Fibroblast of lung (primary cell): ENCODE measurements around the gene TAPBPL. TPM values are rescaled to one million over a fixed set of nuclear protein-coding genes. Genes with fewer than 3 reads are reported as not detected.

ENCODE experiments used
- DNase-seq, 2 donors: peaks; one replicate each; pipeline versions ENCODE4 v3.0.0 to v3.0.0-alpha.2; 2010; ENCODE audit warnings: low read depth in 2 of 2
- H2AFZ ChIP-seq: 2 replicates; pipeline ENCODE4 v1.5.1; 2012; ENCODE audit warnings: low read length, control low read depth, inconsistent platforms
- H3K27ac ChIP-seq: 2 replicates; pipeline ENCODE4 v1.5.1; 2011; ENCODE audit warnings: low read length, control low read depth; ENCODE audit not compliant: insufficient read depth
- H3K27me3 ChIP-seq: 2 replicates; pipeline ENCODE4 v1.5.1; 2011; ENCODE audit warnings: mild to moderate bottlenecking, low read length; ENCODE audit not compliant: control insufficient read depth, insufficient read depth
- H3K36me3 ChIP-seq: 2 replicates; pipeline ENCODE4 v1.5.1; 2011; ENCODE audit warnings: low read length; ENCODE audit not compliant: control insufficient read depth, insufficient read depth
- H3K4me1 ChIP-seq: 2 replicates; pipeline ENCODE4 v1.5.1; 2011; ENCODE audit warnings: low read length; ENCODE audit not compliant: control insufficient read depth, insufficient read depth; ENCODE audit errors: extremely low read depth
- H3K4me2 ChIP-seq: 2 replicates; pipeline ENCODE4 v1.5.1; 2011; ENCODE audit warnings: low read length, control low read depth; ENCODE audit not compliant: insufficient read depth; ENCODE audit errors: extremely low read depth
- H3K4me3 ChIP-seq, 4 experiments: fragments of 200-600 bp in 1 of 4; sonication (generic) in 1 of 4; replicated peaks in 1 of 4; 2 replicates each; pipeline ENCODE4 v1.5.1; 2011 to 2016; ENCODE audit warnings: low read length in 4 of 4, low read depth in 3 of 4, mild to moderate bottlenecking in 3 of 4, control low read depth in 2 of 4, inconsistent platforms in 1 of 4, mixed read lengths in 1 of 4; ENCODE audit not compliant: insufficient read depth in 1 of 4; ENCODE audit errors: control extremely low read depth in 1 of 4
- H3K79me2 ChIP-seq: 2 replicates; pipeline ENCODE4 v1.5.1; 2012; ENCODE audit warnings: mild to moderate bottlenecking, low read length, inconsistent platforms; ENCODE audit not compliant: control insufficient read depth, insufficient read depth
- H3K9ac ChIP-seq: 2 replicates; pipeline ENCODE4 v1.5.1; 2011; ENCODE audit warnings: mild to moderate bottlenecking, low read length, control low read depth; ENCODE audit not compliant: insufficient read depth
- H3K9me3 ChIP-seq: 2 replicates; pipeline ENCODE4 v1.5.1; 2012; ENCODE audit warnings: low read depth, low read length; ENCODE audit not compliant: control insufficient read depth, insufficient read depth
- H4K20me1 ChIP-seq: 2 replicates; pipeline ENCODE4 v1.5.1; 2011; ENCODE audit warnings: low read length; ENCODE audit not compliant: control insufficient read depth, insufficient read depth; ENCODE audit errors: extremely low read depth
- CTCF ChIP-seq, 2 donors: IDR thresholded peaks in 1 of 2; conservative IDR thresholded peaks in 1 of 2; 1 replicate in 1 of 2; 2 replicates in 1 of 2; pipeline ENCODE4 v1.5.1; 2011 to 2012; ENCODE audit warnings: low read length in 2 of 2, control low read depth in 1 of 2, inconsistent platforms in 1 of 2, low read depth in 1 of 2, mild to moderate bottlenecking in 1 of 2
- EZH2 ChIP-seq: IDR thresholded peaks from 2 replicates; pipeline ENCODE4 v1.5.1; 2012; ENCODE audit warnings: low read length, control low read depth, mild to moderate bottlenecking; ENCODE audit errors: missing control alignments
- polyA plus RNA-seq, 2 donors: library from polyadenylated mRNA; depleted of rRNA in 1 of 2; stranded (reverse) in 1 of 2; unstranded in 1 of 2; fragments of >200 nt; gene quantifications; 2 replicates each; pipeline ENCODE4 v1.2.1, GENCODE V29; 2011 to 2012; ENCODE audit warnings: missing spikeins in 1 of 2
- total RNA-seq: library from RNA; depleted of rRNA; stranded (reverse); fragments of >200 nt; gene quantifications from 2 replicates; pipeline ENCODE4 v1.2.1, GENCODE V29; 2014

TAPBPL gene
- total and polyA plus RNA-seq, 2 donors (not counting 1 experiment from before 2014, with no cell fraction given) = 14.0 to 17.3 TPM

- DNase-seq = no peak
- Histone ChIP-seq H3K36me3 (no peaks in the 10 kb centered on the region), H4K20me1 (no peaks in the 10 kb centered on the region), H3K9me3 (no peaks in the 10 kb centered on the region), H3K4me2 (no peak overlapping the region), H3K4me3 (no peak overlapping the region), H3K27me3 (no peaks in the 10 kb centered on the region), H2AFZ (no peak overlapping the region), H3K9ac (no peak overlapping the region), H3K79me2 (no peaks in the 10 kb centered on the region), H3K4me1 (no peaks in the 10 kb centered on the region), H3K27ac (no peak overlapping the region)
- TF ChIP-seq CTCF (conservative IDR thresholded peaks at IDR 0.05 in 1 of 2, IDR thresholded peaks at IDR 0.05 in 1 of 2; ENCODE audit: low read depth in 1 of 2, low read length in 2 of 2) (no peak), EZH2 (no peak)
These were observed 13.5 kb upstream of the TAPBPL start for GRCh38 chr12:6438345-6438744.

GRCh38 chr12:6440391-6440790, 11.5 kb upstream of the TAPBPL start:
- H3K4me3 ChIP-seq = no peak overlapping the region
- H3K27me3 ChIP-seq = no peaks in the 10 kb centered on the region
- H3K4me1 ChIP-seq = no peaks in the 10 kb centered on the region
- TF ChIP-seq EZH2 = no peak
- no peak for TF ChIP-seq CTCF (conservative IDR thresholded peaks at IDR 0.05 in 1 of 2, IDR thresholded peaks at IDR 0.05 in 1 of 2; ENCODE audit: low read depth in 1 of 2, low read length in 2 of 2)
- H3K27ac ChIP-seq = no peak overlapping the region
- DNase-seq = no peak
- H3K79me2 ChIP-seq = no peaks in the 10 kb centered on the region
- H3K36me3 ChIP-seq = no peaks in the 10 kb centered on the region
- no peaks in the 10 kb centered on the region for H3K9me3 ChIP-seq
- no peaks in the 10 kb centered on the region for H4K20me1 ChIP-seq
- no peak overlapping the region for H3K9ac ChIP-seq
- H3K4me2 ChIP-seq = no peak overlapping the region
- no peak overlapping the region for H2AFZ ChIP-seq

GRCh38 chr12:6442836-6443235, 9.0 kb upstream of the TAPBPL start:
- no peaks in the 10 kb centered on the region for H4K20me1 ChIP-seq
- H3K27me3 ChIP-seq = no peaks in the 10 kb centered on the region
- H3K4me1 ChIP-seq = no peaks in the 10 kb centered on the region
- no peaks in the 10 kb centered on the region for H3K9me3 ChIP-seq
- no peak overlapping the region for H3K9ac ChIP-seq
- H3K36me3 ChIP-seq = no peaks in the 10 kb centered on the region
- no peaks in the 10 kb centered on the region for H3K79me2 ChIP-seq
- H3K4me2 ChIP-seq = no peak overlapping the region
- no peak overlapping the region for H3K27ac ChIP-seq
- TF ChIP-seq CTCF (conservative IDR thresholded peaks at IDR 0.05 in 1 of 2, IDR thresholded peaks at IDR 0.05 in 1 of 2; ENCODE audit: low read depth in 1 of 2, low read length in 2 of 2) = no peak
- no peak overlapping the region for H3K4me3 ChIP-seq
- no peak overlapping the region for H2AFZ ChIP-seq
- DNase-seq = no peak
